GM23338 (cell line): ENCODE data around the gene ATP9B. TPM values are rescaled to one million over a fixed set of nuclear protein-coding genes. Genes with fewer than 3 reads are reported as not detected.

ENCODE experiments used
- ATAC-seq: fragments of 200-7000 bp; cut with Tn5 transposase; 3 replicates; pipeline ENCODE4 v1.9.1; 2020
- DNase-seq: peaks from one replicate; pipeline ENCODE4 v3.0.0-alpha.2; 2015; ENCODE audit warnings: low spot score
- H2AFZ ChIP-seq: fragments of 200-600 bp; sonication (generic); 2 replicates; pipeline ENCODE4 v1.8.0; 2016; ENCODE audit warnings: antibody characterized with exemption, mild to moderate bottlenecking, moderate library complexity
- H3F3A ChIP-seq: fragments of 200-600 bp; sonication (generic); replicated peaks from 2 replicates; pipeline ENCODE4 v1.8.0; 2017; ENCODE audit warnings: antibody characterized with exemption, mixed run types, low read depth
- H3K27ac ChIP-seq: fragments of 200-600 bp; sonication (generic); 2 replicates; pipeline ENCODE4 v1.6.1; 2016; ENCODE audit warnings: low read depth
- H3K27me3 ChIP-seq: fragments of 200-600 bp; sonication (generic); 2 replicates; pipeline ENCODE4 v1.8.0; 2016; ENCODE audit warnings: mild to moderate bottlenecking, mixed run types, moderate library complexity; ENCODE audit not compliant: insufficient read depth
- H3K36me3 ChIP-seq: fragments of 200-600 bp; sonication (generic); 2 replicates; pipeline ENCODE4 v1.8.0; 2016; ENCODE audit warnings: mild to moderate bottlenecking; ENCODE audit not compliant: insufficient read depth
- H3K4me1 ChIP-seq: fragments of 200-600 bp; sonication (generic); 2 replicates; pipeline ENCODE4 v1.8.0; 2016; ENCODE audit warnings: mild to moderate bottlenecking, moderate library complexity; ENCODE audit not compliant: insufficient read depth
- H3K4me2 ChIP-seq: fragments of 200-600 bp; sonication (generic); 2 replicates; pipeline ENCODE4 v1.7.1; 2017; ENCODE audit warnings: mixed run types
- H3K4me3 ChIP-seq: fragments of 200-600 bp; sonication (generic); 2 replicates; pipeline ENCODE4 v1.6.1; 2016; ENCODE audit warnings: mixed run types
- H3K79me2 ChIP-seq: fragments of 200-600 bp; sonication (generic); replicated peaks from 2 replicates; pipeline ENCODE4 v1.8.0; 2017; ENCODE audit warnings: mild to moderate bottlenecking; ENCODE audit not compliant: insufficient read depth
- H3K9me2 ChIP-seq: fragments of 200-600 bp; sonication (generic); 2 replicates; pipeline ENCODE4 v1.8.0; 2017; ENCODE audit not compliant: insufficient read depth
- H4K20me1 ChIP-seq: fragments of 200-600 bp; sonication (generic); replicated peaks from 2 replicates; pipeline ENCODE4 v1.8.0; 2017; ENCODE audit warnings: mild to moderate bottlenecking; ENCODE audit not compliant: insufficient read depth
- H3K27ac Mint-ChIP-seq: 2 replicates; pipeline ENCODE4 v1.8.0; 2020; ENCODE audit warnings: inconsistent platforms, mild to moderate bottlenecking, moderate library complexity, mixed read lengths
- H3K27me3 Mint-ChIP-seq: 3 replicates; pipeline ENCODE4 v1.8.0; 2022; ENCODE audit warnings: low read depth, mild to moderate bottlenecking, moderate library complexity, mixed read lengths, inconsistent platforms; ENCODE audit not compliant: insufficient read depth, poor library complexity
- H3K36me3 Mint-ChIP-seq: 3 replicates; pipeline ENCODE4 v1.8.0; 2021; ENCODE audit warnings: low read depth, mild to moderate bottlenecking, inconsistent platforms, moderate library complexity, mixed read lengths
- H3K4me1 Mint-ChIP-seq: 3 replicates; pipeline ENCODE4 v1.8.0; 2020; ENCODE audit warnings: mild to moderate bottlenecking, inconsistent platforms, mixed read lengths
- H3K4me3 Mint-ChIP-seq: 3 replicates; pipeline ENCODE4 v1.8.0; 2021; ENCODE audit warnings: moderate library complexity, mild to moderate bottlenecking, inconsistent platforms, mixed read lengths
- H3K9me3 Mint-ChIP-seq: 3 replicates; pipeline ENCODE4 v1.8.0; 2020; ENCODE audit warnings: moderate library complexity, mild to moderate bottlenecking, inconsistent platforms, mixed read lengths
- CREB1 ChIP-seq: fragments of 250-450 bp; sonication (Bioruptor Pico); IDR thresholded peaks from 2 replicates; pipeline ENCODE4 v1.5.0; 2020; ENCODE audit warnings: low read depth, mild to moderate bottlenecking, moderate library complexity
- CTCF ChIP-seq, 2 experiments: fragments of 200-600 bp in 1 of 2; sonication (generic) in 1 of 2; conservative IDR thresholded peaks; 2 replicates each; pipeline versions ENCODE4 v1.5.1 to v1.6.1; 2016 to 2017; ENCODE audit warnings: antibody characterized with exemption in 2 of 2, low read depth in 2 of 2, mild to moderate bottlenecking in 2 of 2, moderate library complexity in 1 of 2
- ETS1 ChIP-seq: IDR thresholded peaks from 2 replicates; pipeline ENCODE4 v1.6.1; 2016; ENCODE audit warnings: antibody characterized with exemption
- EZH2 ChIP-seq: fragments of 200-600 bp; sonication (generic); IDR thresholded peaks from one replicate; pipeline ENCODE4 v1.8.0; 2017; ENCODE audit warnings: antibody characterized with exemption, mild to moderate bottlenecking, low read depth; ENCODE audit not compliant: unreplicated experiment
- EZH2phosphoT487 ChIP-seq: fragments of 200-600 bp; sonication (generic); IDR thresholded peaks from one replicate; pipeline ENCODE4 v1.8.1; 2018; ENCODE audit warnings: antibody characterized with exemption; ENCODE audit not compliant: unreplicated experiment
- JUNB ChIP-seq: IDR thresholded peaks from one replicate; pipeline ENCODE4 v1.6.1; 2016; ENCODE audit warnings: antibody characterized with exemption; ENCODE audit not compliant: unreplicated experiment
- NANOG ChIP-seq: IDR thresholded peaks from 2 replicates; pipeline ENCODE4 v1.6.1; 2016; ENCODE audit warnings: antibody characterized with exemption, borderline replicate concordance
- POLR2AphosphoS5 ChIP-seq: IDR thresholded peaks from 2 replicates; pipeline ENCODE4 v1.6.1; 2016; ENCODE audit warnings: antibody characterized with exemption, low read depth
- REST ChIP-seq: IDR thresholded peaks from one replicate; pipeline ENCODE4 v1.6.1; 2018; ENCODE audit warnings: antibody characterized with exemption; ENCODE audit not compliant: unreplicated experiment
- STAT1 ChIP-seq: IDR thresholded peaks from one replicate; pipeline ENCODE4 v1.6.1; 2016; ENCODE audit warnings: antibody characterized with exemption; ENCODE audit not compliant: unreplicated experiment
- ZNF114 ChIP-seq: fragments of 250-450 bp; sonication (Bioruptor Pico); IDR thresholded peaks from 2 replicates; pipeline ENCODE4 v1.5.0; 2020; ENCODE audit warnings: mild to moderate bottlenecking, moderate library complexity
- ZNF331 ChIP-seq: fragments of 250-450 bp; sonication (Bioruptor Pico); IDR thresholded peaks from 2 replicates; pipeline ENCODE4 v1.5.0; 2020; ENCODE audit warnings: low read depth, mild to moderate bottlenecking, moderate library complexity
- polyA plus RNA-seq: library from polyadenylated mRNA; unstranded; fragments of >200 nt; fragmentation: Nextera tagmentation; extraction: Ambion mirVana; gene quantifications from 2 replicates; pipeline ENCODE4 v1.2.1, GENCODE V29; 2016
- total RNA-seq: library from RNA; depleted of rRNA; stranded (reverse); fragments of >200 nt; shearing (Covaris generic); gene quantifications from 2 replicates; pipeline ENCODE4 v1.2.3, GENCODE V29; 2014
- TF ChIP-seq, protein P1 (sequence below): fragments of 250-450 bp; sonication (Bioruptor Pico); IDR thresholded peaks from 2 replicates; pipeline ENCODE4 v1.5.0; 2020; ENCODE audit warnings: mild to moderate bottlenecking, moderate library complexity

Gene ATP9B
- total and polyA plus RNA-seq, 2 experiments from 2014 or later: 14.2 to 25.6 TPM

- Mint-ChIP-seq H3K27me3 (no peaks in the 10 kb centered on the region), H3K4me3 (no peak overlapping the region), H3K9me3 (0 out of 3 replicates have a peak, but pooled peaks cover 3% of the 10 kb centered on the region), H3K27ac (no peak overlapping the region), H3K4me1 (no peaks in the 10 kb centered on the region), H3K36me3 (peaks cover 17% of the 10 kb centered on the region)
- H3K79me2 ChIP-seq: no peaks in the 10 kb centered on the region
- TF ChIP-seq STAT1: no peak
- TF ChIP-seq EZH2: no peak
- TF ChIP-seq CTCF (conservative IDR thresholded peaks at IDR 0.05; ENCODE audit: low read depth in 2 of 2): no peak
- TF ChIP-seq POLR2AphosphoS5: no peak
- no peak for TF ChIP-seq ZNF114 (CRISPR knock-in tag)
- TF ChIP-seq CREB1 (CRISPR knock-in tag): no peak
- TF ChIP-seq JUNB: no peak
- TF ChIP-seq REST: no peak
- no peak for TF ChIP-seq ETS1
- no peak for TF ChIP-seq EZH2phosphoT487
- TF ChIP-seq NANOG: no peak
- no peak for TF ChIP-seq ZNF331 (CRISPR knock-in tag)
- TF ChIP-seq, protein P1, sequence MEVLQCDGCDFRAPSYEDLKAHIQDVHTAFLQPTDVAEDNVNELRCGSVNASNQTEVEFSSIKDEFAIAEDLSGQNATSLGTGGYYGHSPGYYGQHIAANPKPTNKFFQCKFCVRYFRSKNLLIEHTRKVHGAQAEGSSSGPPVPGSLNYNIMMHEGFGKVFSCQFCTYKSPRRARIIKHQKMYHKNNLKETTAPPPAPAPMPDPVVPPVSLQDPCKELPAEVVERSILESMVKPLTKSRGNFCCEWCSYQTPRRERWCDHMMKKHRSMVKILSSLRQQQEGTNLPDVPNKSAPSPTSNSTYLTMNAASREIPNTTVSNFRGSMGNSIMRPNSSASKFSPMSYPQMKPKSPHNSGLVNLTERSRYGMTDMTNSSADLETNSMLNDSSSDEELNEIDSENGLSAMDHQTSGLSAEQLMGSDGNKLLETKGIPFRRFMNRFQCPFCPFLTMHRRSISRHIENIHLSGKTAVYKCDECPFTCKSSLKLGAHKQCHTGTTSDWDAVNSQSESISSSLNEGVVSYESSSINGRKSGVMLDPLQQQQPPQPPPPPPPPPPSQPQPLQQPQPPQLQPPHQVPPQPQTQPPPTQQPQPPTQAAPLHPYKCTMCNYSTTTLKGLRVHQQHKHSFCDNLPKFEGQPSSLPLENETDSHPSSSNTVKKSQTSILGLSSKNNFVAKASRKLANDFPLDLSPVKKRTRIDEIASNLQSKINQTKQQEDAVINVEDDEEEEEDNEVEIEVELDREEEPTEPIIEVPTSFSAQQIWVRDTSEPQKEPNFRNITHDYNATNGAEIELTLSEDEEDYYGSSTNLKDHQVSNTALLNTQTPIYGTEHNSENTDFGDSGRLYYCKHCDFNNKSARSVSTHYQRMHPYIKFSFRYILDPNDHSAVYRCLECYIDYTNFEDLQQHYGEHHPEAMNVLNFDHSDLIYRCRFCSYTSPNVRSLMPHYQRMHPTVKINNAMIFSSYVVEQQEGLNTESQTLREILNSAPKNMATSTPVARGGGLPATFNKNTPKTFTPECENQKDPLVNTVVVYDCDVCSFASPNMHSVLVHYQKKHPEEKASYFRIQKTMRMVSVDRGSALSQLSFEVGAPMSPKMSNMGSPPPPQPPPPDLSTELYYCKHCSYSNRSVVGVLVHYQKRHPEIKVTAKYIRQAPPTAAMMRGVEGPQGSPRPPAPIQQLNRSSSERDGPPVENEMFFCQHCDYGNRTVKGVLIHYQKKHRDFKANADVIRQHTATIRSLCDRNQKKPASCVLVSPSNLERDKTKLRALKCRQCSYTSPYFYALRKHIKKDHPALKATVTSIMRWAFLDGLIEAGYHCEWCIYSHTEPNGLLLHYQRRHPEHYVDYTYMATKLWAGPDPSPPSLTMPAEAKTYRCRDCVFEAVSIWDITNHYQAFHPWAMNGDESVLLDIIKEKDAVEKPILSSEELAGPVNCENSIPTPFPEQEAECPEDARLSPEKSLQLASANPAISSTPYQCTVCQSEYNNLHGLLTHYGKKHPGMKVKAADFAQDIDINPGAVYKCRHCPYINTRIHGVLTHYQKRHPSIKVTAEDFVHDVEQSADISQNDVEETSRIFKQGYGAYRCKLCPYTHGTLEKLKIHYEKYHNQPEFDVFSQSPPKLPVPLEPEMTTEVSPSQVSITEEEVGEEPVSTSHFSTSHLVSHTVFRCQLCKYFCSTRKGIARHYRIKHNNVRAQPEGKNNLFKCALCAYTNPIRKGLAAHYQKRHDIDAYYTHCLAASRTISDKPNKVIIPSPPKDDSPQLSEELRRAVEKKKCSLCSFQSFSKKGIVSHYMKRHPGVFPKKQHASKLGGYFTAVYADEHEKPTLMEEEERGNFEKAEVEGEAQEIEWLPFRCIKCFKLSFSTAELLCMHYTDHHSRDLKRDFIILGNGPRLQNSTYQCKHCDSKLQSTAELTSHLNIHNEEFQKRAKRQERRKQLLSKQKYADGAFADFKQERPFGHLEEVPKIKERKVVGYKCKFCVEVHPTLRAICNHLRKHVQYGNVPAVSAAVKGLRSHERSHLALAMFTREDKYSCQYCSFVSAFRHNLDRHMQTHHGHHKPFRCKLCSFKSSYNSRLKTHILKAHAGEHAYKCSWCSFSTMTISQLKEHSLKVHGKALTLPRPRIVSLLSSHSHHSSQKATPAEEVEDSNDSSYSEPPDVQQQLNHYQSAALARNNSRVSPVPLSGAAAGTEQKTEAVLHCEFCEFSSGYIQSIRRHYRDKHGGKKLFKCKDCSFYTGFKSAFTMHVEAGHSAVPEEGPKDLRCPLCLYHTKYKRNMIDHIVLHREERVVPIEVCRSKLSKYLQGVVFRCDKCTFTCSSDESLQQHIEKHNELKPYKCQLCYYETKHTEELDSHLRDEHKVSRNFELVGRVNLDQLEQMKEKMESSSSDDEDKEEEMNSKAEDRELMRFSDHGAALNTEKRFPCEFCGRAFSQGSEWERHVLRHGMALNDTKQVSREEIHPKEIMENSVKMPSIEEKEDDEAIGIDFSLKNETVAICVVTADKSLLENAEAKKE (CRISPR knock-in tag): no peak
- H3K4me3 ChIP-seq: no peak overlapping the region
- DNase-seq: no peak
- no peak overlapping the region for H3K27ac ChIP-seq
- no peak for ATAC-seq
- H2AFZ ChIP-seq: no peak overlapping the region
- no peaks in the 10 kb centered on the region for H3K27me3 ChIP-seq
- H3K36me3 ChIP-seq: no peaks in the 10 kb centered on the region
- no peaks in the 10 kb centered on the region for H3K4me1 ChIP-seq
- no peaks in the 10 kb centered on the region for H3K9me2 ChIP-seq
- no peak overlapping the region for H3K4me2 ChIP-seq
- H3F3A ChIP-seq: no peaks in the 10 kb centered on the region
- H4K20me1 ChIP-seq: 0 out of 2 replicates have a peak, but pooled peaks cover 4% of the 10 kb centered on the region
These were observed 49.6 kb downstream of the ATP9B start for GRCh38 chr18:79118797-79119196.
